Right lobe of liver (tissue), 6 donors: ENCODE measurements around the gene RBMS2. TPM values are rescaled to one million over a fixed set of nuclear protein-coding genes. Genes with fewer than 3 reads are reported as not detected.

Source experiments
- ATAC-seq, 4 donors: fragments of 200-7000 bp; cut with Tn5 transposase; one replicate each; pipeline ENCODE4 v1.9.1; 2020; ENCODE audit warnings: mild to moderate bottlenecking in 4 of 4, moderate library complexity in 4 of 4
- DNase-seq, 3 donors: peaks; one replicate each; pipeline ENCODE4 v3.0.0-alpha.2; 2020
- H3K27ac ChIP-seq, 3 donors: fragments of 200-600 bp; one replicate each; pipeline ENCODE4 v1.8.0; 2022
- H3K27me3 ChIP-seq, 2 donors: fragments of 200-600 bp; one replicate each; pipeline ENCODE4 v1.8.0; 2022
- H3K36me3 ChIP-seq, 4 donors: fragments of 200-600 bp; sonication (generic) in 1 of 4; one replicate each; pipeline versions ENCODE4 v1.5.1 to v1.8.0; 2017 to 2022; ENCODE audit warnings: control low read depth in 1 of 4
- H3K4me1 ChIP-seq, 4 donors: fragments of 200-600 bp; sonication (generic) in 1 of 4; one replicate each; pipeline versions ENCODE4 v1.5.1 to v1.8.0; 2017 to 2022; ENCODE audit warnings: control low read depth in 1 of 4
- H3K4me3 ChIP-seq, 3 donors: fragments of 200-600 bp; one replicate each; pipeline ENCODE4 v1.8.0; 2022
- H3K9me3 ChIP-seq, 4 donors: fragments of 200-600 bp; sonication (generic) in 1 of 4; one replicate each; pipeline versions ENCODE4 v1.5.1 to v1.8.0; 2017 to 2022; ENCODE audit warnings: control low read depth in 1 of 4
- CTCF ChIP-seq, 4 donors: fragments of 200-600 bp in 3 of 4; fragments of 450-650 bp in 1 of 4; IDR thresholded peaks; one replicate each; pipeline versions ENCODE4 v1.5.1 to v1.8.0; 2016 to 2022; ENCODE audit warnings: antibody characterized with exemption in 4 of 4, mild to moderate bottlenecking in 2 of 4
- POLR2A ChIP-seq: fragments of 450-650 bp; IDR thresholded peaks from one replicate; pipeline ENCODE4 v1.6.1; 2017; ENCODE audit warnings: antibody characterized with exemption, mild to moderate bottlenecking
- WGBS: methylation state at CpG from one replicate; pipeline ENCODE4 v1.1.6; 2018; ENCODE audit warnings: low coverage, low lambda C conversion rate; ENCODE audit not compliant: insufficient coverage; ENCODE audit errors: missing lambda C conversion rate; 5-methylcytosine and 5-hydroxymethylcytosine counted together
- intact Hi-C, 2 donors: fragments of 100-400 bp; cut with DNase I; formaldehyde crosslinking; loops; one replicate each; pipeline versions ENCODE4 v1.11.2 to v1.14.1; 2022
- total RNA-seq, 6 experiments: library from RNA; depleted of rRNA in 2 of 6; stranded (reverse); fragments of >200 nt in 2 of 6; fragmentation: NEBNext Ultra II Directional in 3 of 6; extraction: Animal tissue kit (Norgen Biotek cat#: 25700) in 3 of 6; gene quantifications; one replicate each; pipeline versions ENCODE4 v1.1.0 to v1.2.4, GENCODE V29; 2016 to 2023
- donor health status: DM: no; HTN: yes; CAD: no.
- donor health status: DM: no; HTN: no; CAD: no.
- donor health status: DM: no; HTN: no; CAD: no.
- donor health status: DM: no; HTN: yes; CAD: no.
- donor health status: DM: no; HTN: yes; CAD: no.

RBMS2 gene
- total RNA-seq, 6 experiments from 2014 or later: 3.4 to 6.4 (median 4.3) TPM

GRCh38 chr12:56581418-56582145, 60.0 kb downstream of the RBMS2 start:
- Histone ChIP-seq H3K36me3 (no peaks in the 10 kb centered on the region), H3K9me3 (no peaks in the 10 kb centered on the region), H3K4me3 (no peak overlapping the region), H3K27me3 (no peaks in the 10 kb centered on the region), H3K4me1 (no peaks in the 10 kb centered on the region), H3K27ac (no peak overlapping the region)
- intact Hi-C loops: no loop called here
- 81% methylated on average over 9 of the region's 10 CpGs for WGBS
- peak in 1 of 4 donors; percentile 38 for ATAC-seq
- TF ChIP-seq CTCF (IDR thresholded peaks at IDR 0.05) (no peak), POLR2A (no peak)
- DNase-seq: no peak

DNA sequence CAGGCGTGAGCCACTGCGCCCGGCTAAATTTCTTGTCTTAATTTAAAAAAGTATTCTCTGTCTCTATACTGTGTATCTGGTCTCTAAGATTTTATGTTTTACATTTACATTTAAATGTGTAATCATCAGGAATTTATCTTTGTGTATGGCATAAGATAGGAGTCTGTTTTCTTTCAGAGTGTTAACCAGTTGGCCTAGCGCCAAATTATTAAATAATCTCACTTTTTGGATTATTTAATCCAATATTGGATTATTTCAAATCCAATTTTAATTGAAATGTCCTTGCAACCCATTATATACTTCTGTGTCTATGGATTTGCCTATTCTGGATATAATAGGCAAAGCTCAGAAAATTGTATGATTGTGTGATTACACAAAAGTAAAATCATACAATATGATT, 63.5 kb downstream of the RBMS2 start:
- no peak for ATAC-seq
- Histone ChIP-seq H3K4me1 (no peaks in the 10 kb centered on the region), H3K36me3 (no peaks in the 10 kb centered on the region), H3K27me3 (no peaks in the 10 kb centered on the region), H3K27ac (no peak overlapping the region), H3K9me3 (no peaks in the 10 kb centered on the region), H3K4me3 (no peak overlapping the region)
- TF ChIP-seq CTCF (IDR thresholded peaks at IDR 0.05) (no peak), POLR2A (no peak)
- 66% methylated on average over 3 of the region's 4 CpGs for WGBS
- no peak for DNase-seq
- intact Hi-C loops: no loop called here

GRCh38 chr12:56589783-56590182, 68.2 kb downstream of the RBMS2 start:
- Histone ChIP-seq H3K9me3 (no peaks in the 10 kb centered on the region), H3K27me3 (no peaks in the 10 kb centered on the region), H3K36me3 (no peaks in the 10 kb centered on the region), H3K4me3 (no peak overlapping the region), H3K4me1 (no peaks in the 10 kb centered on the region), H3K27ac (no peak overlapping the region)
- intact Hi-C loops: no loop called here
- DNase-seq: no peak
- TF ChIP-seq CTCF (IDR thresholded peaks at IDR 0.05) (no peak), POLR2A (no peak)
- whole genome bisulfite sequencing: 88% methylated on average over 1 of the region's 1 CpG
- no peak for ATAC-seq

GRCh38 chr12:56590237-56590830, 68.7 kb downstream of the RBMS2 start:
- 67% methylated on average over 2 of the region's 3 CpGs for WGBS
- intact Hi-C loops: no loop called here
- Histone ChIP-seq H3K9me3 (no peaks in the 10 kb centered on the region), H3K27ac (no peak overlapping the region), H3K4me1 (no peaks in the 10 kb centered on the region), H3K36me3 (no peaks in the 10 kb centered on the region), H3K27me3 (no peaks in the 10 kb centered on the region), H3K4me3 (no peak overlapping the region)
- TF ChIP-seq POLR2A (no peak), CTCF (IDR thresholded peaks at IDR 0.05) (peak; percentile 19 to 37 (median 25))
- ATAC-seq (peak; percentile 67 to 75 (median 72)), DNase-seq (no peak)
